PC-9 (cell line): ENCODE data around the gene NR1I2.

Experiments used
- EZH2 ChIP-seq: fragments of 200-600 bp; sonication (generic); IDR thresholded peaks from 2 replicates; pipeline ENCODE4 v1.8.0; 2017; ENCODE audit warnings: antibody characterized with exemption, low read depth
- TF ChIP-seq, protein P1 (sequence below): fragments of 200-600 bp; sonication (generic); conservative IDR thresholded peaks from 2 replicates; pipeline ENCODE4 v1.6.1; 2017; ENCODE audit warnings: mixed run types, antibody characterized with exemption, mild to moderate bottlenecking, moderate library complexity

DNA sequence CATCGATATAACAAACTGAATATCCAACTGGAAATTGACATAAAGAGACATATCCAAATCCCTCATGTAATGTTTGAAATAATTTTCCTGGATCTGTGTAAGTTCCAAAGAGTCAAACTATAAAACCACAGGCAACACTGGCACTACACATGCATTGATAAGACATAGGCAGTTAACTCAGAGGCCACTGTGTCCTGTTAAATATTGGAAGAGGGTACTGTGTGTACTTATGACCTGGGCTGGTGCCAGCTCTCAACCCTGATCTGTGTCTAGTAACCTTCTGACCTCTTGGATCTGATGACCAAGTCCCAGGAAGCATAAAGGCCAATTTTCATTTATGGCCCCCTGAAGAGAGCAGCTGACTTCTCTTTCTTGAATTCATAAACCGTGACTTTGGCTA is 4.5 kb downstream of the NR1I2 start:
- no peak for TF ChIP-seq EZH2
- TF ChIP-seq, protein P1, sequence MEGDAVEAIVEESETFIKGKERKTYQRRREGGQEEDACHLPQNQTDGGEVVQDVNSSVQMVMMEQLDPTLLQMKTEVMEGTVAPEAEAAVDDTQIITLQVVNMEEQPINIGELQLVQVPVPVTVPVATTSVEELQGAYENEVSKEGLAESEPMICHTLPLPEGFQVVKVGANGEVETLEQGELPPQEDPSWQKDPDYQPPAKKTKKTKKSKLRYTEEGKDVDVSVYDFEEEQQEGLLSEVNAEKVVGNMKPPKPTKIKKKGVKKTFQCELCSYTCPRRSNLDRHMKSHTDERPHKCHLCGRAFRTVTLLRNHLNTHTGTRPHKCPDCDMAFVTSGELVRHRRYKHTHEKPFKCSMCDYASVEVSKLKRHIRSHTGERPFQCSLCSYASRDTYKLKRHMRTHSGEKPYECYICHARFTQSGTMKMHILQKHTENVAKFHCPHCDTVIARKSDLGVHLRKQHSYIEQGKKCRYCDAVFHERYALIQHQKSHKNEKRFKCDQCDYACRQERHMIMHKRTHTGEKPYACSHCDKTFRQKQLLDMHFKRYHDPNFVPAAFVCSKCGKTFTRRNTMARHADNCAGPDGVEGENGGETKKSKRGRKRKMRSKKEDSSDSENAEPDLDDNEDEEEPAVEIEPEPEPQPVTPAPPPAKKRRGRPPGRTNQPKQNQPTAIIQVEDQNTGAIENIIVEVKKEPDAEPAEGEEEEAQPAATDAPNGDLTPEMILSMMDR = no peak
